Large intestine (tissue), 3 donors: ENCODE results near the gene ARID4B. TPM values are rescaled to one million over a fixed set of nuclear protein-coding genes. Genes with fewer than 3 reads are reported as not detected.

Source experiments
- DNase-seq, 2 donors: peaks; one replicate each; pipeline versions ENCODE4 v3.0.0 to v3.0.0-alpha.2; 2013
- H3K27ac ChIP-seq: one replicate; pipeline ENCODE4 v1.5.1; 2013; ENCODE audit warnings: low read length
- H3K27me3 ChIP-seq: 2 replicates; pipeline ENCODE4 v1.6.1; 2013; ENCODE audit warnings: low read length; ENCODE audit not compliant: control insufficient read depth, insufficient read depth
- H3K36me3 ChIP-seq: 2 replicates; pipeline ENCODE4 v1.6.1; 2013; ENCODE audit warnings: low read length; ENCODE audit not compliant: control insufficient read depth, insufficient read depth
- H3K4me1 ChIP-seq: one replicate; pipeline ENCODE4 v1.6.1; 2013; ENCODE audit warnings: low read length; ENCODE audit not compliant: control insufficient read depth, insufficient read depth
- H3K4me3 ChIP-seq: one replicate; pipeline ENCODE4 v1.5.1; 2013; ENCODE audit warnings: low read length
- H3K9me3 ChIP-seq: one replicate; pipeline ENCODE4 v1.6.1; 2013; ENCODE audit warnings: mild to moderate bottlenecking, low read depth, low read length, moderate library complexity; ENCODE audit not compliant: control insufficient read depth
- WGBS: methylation state at CpG from one replicate; pipeline ENCODE4 v1.1.5; 2013; ENCODE audit warnings: low lambda C conversion rate; ENCODE audit not compliant: insufficient coverage; 5-methylcytosine and 5-hydroxymethylcytosine counted together
- polyA plus RNA-seq: library from polyadenylated mRNA; unstranded; fragments of 120-200 nt; gene quantifications from one replicate; pipeline ENCODE4 v1.2.1, GENCODE V29; 2013

Gene ARID4B
- polyA plus RNA-seq, 1 donor = 27.0 TPM

DNA sequence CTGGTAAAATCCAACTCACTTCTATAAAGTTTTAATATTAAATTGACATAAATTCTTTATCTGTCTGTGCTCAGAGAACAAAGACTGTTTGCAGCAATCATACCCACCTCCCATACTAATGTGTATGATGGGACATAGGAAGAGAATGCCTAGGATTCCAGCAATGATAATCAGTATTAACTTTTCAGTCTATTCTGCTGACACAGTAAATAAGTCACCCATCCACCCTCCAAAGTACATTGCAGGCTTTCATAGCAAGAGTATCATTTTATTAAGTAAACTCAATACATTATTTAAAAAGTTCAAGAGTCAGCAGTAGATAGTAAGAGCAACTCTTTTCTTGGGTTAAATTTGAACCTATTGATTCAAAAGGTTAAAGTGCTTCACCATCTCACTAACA is 175.7 kb downstream of the ARID4B start:
- Histone ChIP-seq H3K36me3 (peaks cover 53% of the 10 kb centered on the region), H3K4me1 (peaks cover 7% of the 10 kb centered on the region), H3K27me3 (no peaks in the 10 kb centered on the region), H3K4me3 (no peak overlapping the region), H3K9me3 (no peaks in the 10 kb centered on the region), H3K27ac (no peak overlapping the region)
- no peak for DNase-seq

DNA sequence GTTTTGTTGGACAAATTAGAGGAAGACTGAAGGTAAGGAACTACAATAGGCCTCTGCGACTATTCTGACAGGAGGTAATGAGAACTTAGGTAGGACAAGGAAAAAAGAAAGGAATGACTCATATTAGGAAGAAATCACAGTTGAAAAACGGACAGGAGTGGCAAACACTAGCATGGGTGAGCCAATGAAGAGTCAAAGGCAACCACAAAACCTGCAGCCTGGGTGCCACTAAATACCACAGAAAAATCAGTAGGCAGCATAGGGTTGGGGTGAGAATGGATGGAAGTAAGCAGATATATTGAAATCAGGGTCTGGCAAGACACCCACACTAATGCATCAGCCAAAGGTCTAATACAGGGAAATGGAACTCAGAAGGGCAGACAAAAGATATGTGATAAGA is 176.9 kb downstream of the ARID4B start:
- peaks cover 58% of the 10 kb centered on the region for H3K36me3 ChIP-seq
- WGBS = 100% methylated on average over 2 of the region's 2 CpGs
- H3K27me3 ChIP-seq = no peaks in the 10 kb centered on the region
- H3K9me3 ChIP-seq = no peaks in the 10 kb centered on the region
- no peak overlapping the region for H3K4me3 ChIP-seq
- H3K4me1 ChIP-seq = peaks cover under 1% of the 10 kb centered on the region
- DNase-seq = no peak
- H3K27ac ChIP-seq = no peak overlapping the region

DNA sequence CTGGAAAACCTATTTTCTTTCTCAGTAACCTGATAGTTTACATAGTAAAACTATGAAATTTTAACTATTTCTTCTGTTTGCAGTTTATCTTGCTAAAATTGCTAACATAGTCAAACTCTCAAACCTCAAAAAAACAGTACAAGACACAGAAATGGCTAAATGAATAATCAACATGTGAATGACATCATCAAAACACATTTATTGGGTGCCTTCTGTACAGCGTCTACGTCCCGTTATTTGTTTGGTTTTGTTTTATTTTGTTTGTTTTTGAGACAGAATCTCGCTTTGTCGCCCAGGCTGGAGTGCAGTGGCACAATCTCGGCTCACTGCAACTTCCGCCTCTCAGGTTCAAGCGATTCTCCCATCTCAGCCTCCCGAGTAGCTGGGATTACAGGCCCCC is 178.2 kb downstream of the ARID4B start:
- no peak overlapping the region for H3K27ac ChIP-seq
- no peaks in the 10 kb centered on the region for H3K27me3 ChIP-seq
- no CpG with 5 or more reads among the region's 9 CpGs for WGBS
- no peak overlapping the region for H3K4me3 ChIP-seq
- DNase-seq = no peak
- H3K36me3 ChIP-seq = peaks cover 66% of the 10 kb centered on the region
- H3K4me1 ChIP-seq = no peaks in the 10 kb centered on the region
- no peaks in the 10 kb centered on the region for H3K9me3 ChIP-seq

DNA sequence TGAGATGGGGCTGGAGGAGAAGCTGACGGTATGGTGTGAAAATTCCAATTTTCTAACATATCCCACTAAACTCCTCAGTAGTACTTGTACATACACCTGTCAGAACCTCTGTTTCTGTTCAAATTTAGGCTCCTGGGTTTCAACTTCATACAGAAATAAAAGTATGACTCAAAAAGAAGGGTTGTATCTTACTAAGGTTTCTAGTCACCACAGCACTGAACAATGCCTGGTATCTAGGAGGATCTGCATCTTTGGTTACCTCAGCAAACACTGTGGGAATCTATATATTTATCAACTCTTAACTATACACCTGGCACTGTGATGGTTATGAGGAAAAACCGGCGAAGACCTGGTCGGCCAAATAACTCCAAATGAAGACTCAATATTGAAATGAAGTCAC is 180.7 kb downstream of the ARID4B start:
- 100% methylated on average over 3 of the region's 4 CpGs for WGBS
- DNase-seq = no peak
- Histone ChIP-seq H3K27me3 (no peaks in the 10 kb centered on the region), H3K9me3 (no peaks in the 10 kb centered on the region), H3K27ac (no peak overlapping the region), H3K4me1 (no peaks in the 10 kb centered on the region), H3K4me3 (no peak overlapping the region), H3K36me3 (peaks cover 73% of the 10 kb centered on the region)

DNA sequence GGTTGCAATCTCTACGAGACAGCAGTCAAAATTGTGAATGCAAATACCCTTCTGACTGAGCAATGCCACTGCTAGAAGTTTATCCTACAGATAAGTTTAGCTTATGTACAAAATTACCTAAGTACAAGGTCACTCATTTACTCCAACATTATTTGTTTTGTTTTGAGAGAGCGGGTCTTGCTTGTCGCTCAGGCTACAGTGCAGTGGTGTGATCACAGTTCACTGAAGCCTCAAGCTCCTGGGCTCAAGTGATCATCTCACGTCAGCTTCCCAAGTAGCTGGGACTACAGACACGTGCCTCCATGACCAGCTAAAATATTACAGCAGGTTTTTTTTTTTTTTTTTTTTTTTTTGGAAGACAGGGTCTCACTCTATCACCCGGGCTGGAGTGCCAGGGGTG is 182.3 kb downstream of the ARID4B start:
- no CpG with 5 or more reads among the region's 6 CpGs for WGBS
- no peaks in the 10 kb centered on the region for H3K27me3 ChIP-seq
- no peak overlapping the region for H3K4me3 ChIP-seq
- H3K9me3 ChIP-seq = no peaks in the 10 kb centered on the region
- H3K4me1 ChIP-seq = no peaks in the 10 kb centered on the region
- DNase-seq = no peak
- peaks cover 66% of the 10 kb centered on the region for H3K36me3 ChIP-seq
- no peak overlapping the region for H3K27ac ChIP-seq

DNA sequence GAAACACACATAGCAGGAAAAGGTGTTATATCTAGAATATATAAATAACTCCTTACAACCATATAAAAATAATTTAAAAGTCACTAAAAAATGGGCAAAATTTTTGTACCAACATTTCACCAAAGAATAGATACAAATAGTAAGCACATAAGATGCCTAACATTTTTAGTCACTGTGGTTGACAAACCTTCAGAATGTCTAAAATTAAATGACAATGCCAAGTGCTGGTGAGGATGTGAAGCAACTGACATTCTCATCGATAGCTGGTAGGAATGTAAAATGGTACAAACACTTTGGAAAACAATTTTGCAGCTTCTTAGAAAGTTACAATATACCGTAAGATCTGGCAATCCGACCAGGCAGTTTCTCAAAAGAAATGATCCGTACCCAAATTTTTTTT is 185.0 kb downstream of the ARID4B start:
- Histone ChIP-seq H3K4me3 (no peak overlapping the region), H3K27ac (no peak overlapping the region), H3K36me3 (peaks cover 68% of the 10 kb centered on the region), H3K27me3 (no peaks in the 10 kb centered on the region), H3K9me3 (no peaks in the 10 kb centered on the region), H3K4me1 (no peaks in the 10 kb centered on the region)
- 100% methylated on average over 1 of the region's 4 CpGs for WGBS
- DNase-seq = no peak

DNA sequence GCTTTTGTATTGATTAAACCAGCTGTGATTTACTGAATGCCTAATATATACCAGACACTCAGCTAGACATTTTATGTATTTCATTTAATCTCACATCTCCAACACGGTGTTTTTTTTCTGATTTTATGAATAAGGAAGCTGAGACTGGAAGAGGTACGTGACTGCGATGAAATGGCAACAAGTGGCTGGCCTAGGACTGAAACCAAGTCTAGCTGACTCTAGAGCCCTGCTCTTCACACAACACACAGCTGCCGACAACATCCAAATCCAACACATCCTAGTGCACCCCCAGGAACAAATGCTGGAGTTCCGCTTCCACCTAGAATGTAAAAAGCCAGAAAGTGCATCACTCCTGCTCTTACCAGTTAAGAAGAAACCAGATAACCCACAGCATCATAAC is 188.7 kb downstream of the ARID4B start:
- H3K4me3 ChIP-seq = no peak overlapping the region
- no peaks in the 10 kb centered on the region for H3K9me3 ChIP-seq
- H3K36me3 ChIP-seq = peaks cover 70% of the 10 kb centered on the region
- no peak overlapping the region for H3K27ac ChIP-seq
- no peak for DNase-seq
- H3K4me1 ChIP-seq = no peaks in the 10 kb centered on the region
- WGBS = 100% methylated on average over 1 of the region's 5 CpGs
- H3K27me3 ChIP-seq = no peaks in the 10 kb centered on the region

DNA sequence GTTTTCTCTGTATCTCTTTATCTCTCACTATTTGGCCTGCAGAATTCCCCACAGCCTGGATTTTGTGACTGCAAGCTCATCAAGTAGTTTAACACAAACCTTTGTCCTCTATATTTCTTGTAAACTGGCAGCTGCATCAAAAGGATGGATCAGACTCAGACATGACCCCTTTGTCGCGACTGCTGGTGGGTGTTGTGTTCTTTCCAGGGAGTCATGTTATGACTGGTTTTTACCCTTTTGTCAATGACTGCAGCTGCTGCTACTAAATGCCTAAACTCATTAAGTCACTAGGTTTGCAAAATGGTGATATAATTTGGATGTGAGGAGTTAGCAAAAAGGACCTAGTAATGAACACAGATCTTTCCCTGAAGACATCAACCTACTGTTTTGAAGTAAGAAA is 189.2 kb downstream of the ARID4B start:
- no peaks in the 10 kb centered on the region for H3K9me3 ChIP-seq
- WGBS = no CpG with 5 or more reads among the region's 2 CpGs
- peaks cover 70% of the 10 kb centered on the region for H3K36me3 ChIP-seq
- no peaks in the 10 kb centered on the region for H3K27me3 ChIP-seq
- H3K27ac ChIP-seq = no peak overlapping the region
- no peak for DNase-seq
- H3K4me1 ChIP-seq = no peaks in the 10 kb centered on the region
- no peak overlapping the region for H3K4me3 ChIP-seq

DNA sequence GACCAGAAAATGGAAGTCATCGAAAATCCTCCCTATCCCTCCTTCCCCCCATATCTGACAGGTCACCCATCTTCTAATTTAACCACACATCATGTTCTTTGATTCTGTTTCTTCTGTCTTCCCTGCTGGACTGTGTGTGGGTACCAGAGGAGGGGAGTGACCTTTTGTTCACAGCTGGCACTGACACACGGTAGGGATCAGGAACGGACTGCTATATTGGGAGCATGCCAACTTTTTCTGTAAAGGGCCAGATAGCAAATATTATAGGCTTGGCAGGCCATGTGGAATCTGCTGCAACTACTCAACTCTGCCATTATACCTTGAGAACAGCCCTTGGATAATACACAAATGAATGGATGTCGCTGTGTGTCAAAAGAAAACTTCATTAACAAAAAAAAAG is 191.9 kb downstream of the ARID4B start:
- H3K27ac ChIP-seq = no peak overlapping the region
- no CpG with 5 or more reads among the region's 4 CpGs for WGBS
- H3K27me3 ChIP-seq = no peaks in the 10 kb centered on the region
- H3K9me3 ChIP-seq = no peaks in the 10 kb centered on the region
- H3K4me3 ChIP-seq = no peak overlapping the region
- no peaks in the 10 kb centered on the region for H3K4me1 ChIP-seq
- H3K36me3 ChIP-seq = peaks cover 59% of the 10 kb centered on the region
- DNase-seq = no peak

DNA sequence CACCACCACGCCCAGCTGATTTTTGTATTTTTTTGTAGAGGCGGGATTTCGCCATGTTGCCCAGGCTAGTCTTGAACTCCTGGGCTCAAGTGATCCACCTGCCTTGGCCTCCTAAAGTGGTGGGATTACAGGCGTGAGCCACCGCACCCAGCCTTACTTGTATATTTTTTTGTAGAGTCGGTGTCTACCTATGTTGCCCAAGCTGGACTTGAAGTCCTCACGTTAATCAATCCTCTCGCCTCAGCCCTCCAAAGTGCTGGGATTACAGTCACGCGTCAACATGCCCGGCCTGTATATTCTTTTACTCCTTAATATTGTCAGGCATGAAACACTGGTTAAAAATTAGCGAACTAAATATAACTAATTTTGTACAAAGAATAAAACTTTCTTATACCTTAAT is 193.8 kb downstream of the ARID4B start:
- no peaks in the 10 kb centered on the region for H3K4me1 ChIP-seq
- no peak overlapping the region for H3K4me3 ChIP-seq
- no peak for DNase-seq
- 98% methylated on average over 5 of the region's 12 CpGs for WGBS
- H3K36me3 ChIP-seq = peaks cover 54% of the 10 kb centered on the region
- H3K27ac ChIP-seq = no peak overlapping the region
- no peaks in the 10 kb centered on the region for H3K27me3 ChIP-seq
- no peaks in the 10 kb centered on the region for H3K9me3 ChIP-seq

DNA sequence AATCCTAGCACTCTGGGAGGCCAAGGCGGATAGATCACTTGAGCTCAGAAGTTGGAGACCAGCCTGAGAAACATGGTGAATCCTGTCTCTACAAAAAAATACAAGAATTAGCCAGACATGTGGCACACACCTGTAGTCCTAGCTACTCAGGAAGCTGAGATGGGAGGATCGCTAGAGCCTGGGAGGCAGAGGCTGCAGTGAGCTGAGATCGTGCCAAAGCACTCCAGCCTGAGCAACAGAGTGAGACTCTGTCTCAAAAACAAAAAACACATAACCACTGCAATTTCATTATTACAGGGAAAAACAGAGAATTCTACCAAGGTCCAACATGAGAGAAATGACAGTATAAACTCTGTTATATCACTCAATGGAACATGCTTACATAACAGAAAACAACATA is 194.9 kb downstream of the ARID4B start:
- Histone ChIP-seq H3K27me3 (no peaks in the 10 kb centered on the region), H3K27ac (no peak overlapping the region), H3K4me1 (no peaks in the 10 kb centered on the region), H3K36me3 (peaks cover 46% of the 10 kb centered on the region), H3K9me3 (no peaks in the 10 kb centered on the region), H3K4me3 (no peak overlapping the region)
- WGBS = no CpG with 5 or more reads among the region's 3 CpGs
- DNase-seq = no peak
